Prostate gland (tissue), 2 donors: ENCODE measurements around the gene FEM1A. TPM values are rescaled to one million over a fixed set of nuclear protein-coding genes. Genes with fewer than 3 reads are reported as not detected.
A peak's percentile ranks its signal among the peaks of the same experiment; 100 is the strongest.
"Not testable (repeated sequence)": the region's sequence is repeated elsewhere in the genome, so short reads cannot be mapped to it uniquely, and the experiment has no call there.

Experiments used
- DNase-seq: peaks from one replicate; pipeline ENCODE4 v3.0.0-alpha.2; 2019; ENCODE audit warnings: low spot score
- H3K27ac ChIP-seq, 2 donors: fragments of 200-600 bp; sonication (generic); 2 replicates each; pipeline ENCODE4 v1.5.1; 2017 to 2019
- H3K27me3 ChIP-seq: fragments of 200-600 bp; sonication (generic); replicated peaks from 2 replicates; pipeline ENCODE4 v1.5.1; 2019; ENCODE audit not compliant: insufficient read depth
- H3K36me3 ChIP-seq, 2 donors: fragments of 200-600 bp; sonication (generic); 1 replicate in 1 of 2; 2 replicates in 1 of 2; pipeline versions ENCODE4 v1.5.1 to v1.8.1; 2017 to 2019
- H3K4me1 ChIP-seq: fragments of 200-600 bp; sonication (generic); replicated peaks from 2 replicates; pipeline ENCODE4 v1.5.1; 2019
- H3K4me3 ChIP-seq, 2 donors: fragments of 200-600 bp; sonication (generic); 2 replicates each; pipeline ENCODE4 v1.5.1; 2017 to 2019
- H3K9me3 ChIP-seq: fragments of 200-600 bp; sonication (generic); 2 replicates; pipeline ENCODE4 v1.5.1; 2017
- CTCF ChIP-seq, 4 experiments: fragments of 200-600 bp in 2 of 4; fragments of 450-650 bp in 2 of 4; sonication (generic) in 2 of 4; IDR thresholded peaks; 1 replicate in 3 of 4; 2 replicates in 1 of 4; pipeline ENCODE4 v1.5.1; 2016 to 2019; ENCODE audit warnings: antibody characterized with exemption in 4 of 4, mild to moderate bottlenecking in 2 of 4, moderate library complexity in 2 of 4
- POLR2A ChIP-seq: fragments of 450-650 bp; IDR thresholded peaks from one replicate; pipeline ENCODE4 v1.6.1; 2016; ENCODE audit warnings: antibody characterized with exemption, mild to moderate bottlenecking
- POLR2AphosphoS5 ChIP-seq: sonication (generic); formaldehyde crosslinking; IDR thresholded peaks from one replicate; pipeline ENCODE4 v1.6.1; 2017; ENCODE audit warnings: antibody characterized with exemption
- WGBS: methylation state at CpG from one replicate; pipeline ENCODE4 v1.1.5; 2018; 5-methylcytosine and 5-hydroxymethylcytosine counted together
- intact Hi-C: fragments of 100-400 bp; cut with DNase I; formaldehyde crosslinking; loops from one replicate; pipeline ENCODE4 v1.14.2; 2022
- total RNA-seq, 2 donors: library from RNA; depleted of rRNA; stranded (reverse); fragments of >200 nt; gene quantifications; one replicate each; pipeline ENCODE4 v1.1.0, GENCODE V29; 2016

The FEM1A gene
- total RNA-seq, 2 donors from 2014 or later: 20.7 to 30.4 TPM

GRCh38 chr19:4802711-4803110 lies 11.2 kb downstream of the FEM1A start:
- TF ChIP-seq POLR2AphosphoS5: no peak
- TF ChIP-seq POLR2A: no peak
- TF ChIP-seq CTCF (IDR thresholded peaks at IDR 0.05): no peak
- 71% methylated on average over 7 of the region's 7 CpGs for WGBS
- Histone ChIP-seq H3K9me3 (no peaks in the 10 kb centered on the region), H3K4me1 (no peaks in the 10 kb centered on the region), H3K4me3 (no peak overlapping the region), H3K36me3 (no peaks in the 10 kb centered on the region), H3K27me3 (no peaks in the 10 kb centered on the region), H3K27ac (no peak overlapping the region)
- intact Hi-C loops: no loop called here
- DNase-seq: no peak

- Histone ChIP-seq H3K4me1 (no peaks in the 10 kb centered on the region), H3K36me3 (no peaks in the 10 kb centered on the region), H3K27ac (no peak overlapping the region), H3K4me3 (no peak overlapping the region), H3K9me3 (no peaks in the 10 kb centered on the region), H3K27me3 (no peaks in the 10 kb centered on the region)
- intact Hi-C loops: no loop called here
- DNase-seq: peak; percentile 58
- WGBS: 49% methylated on average over 31 of the region's 33 CpGs
- TF ChIP-seq CTCF (IDR thresholded peaks at IDR 0.05): peak; percentile 28 to 86 (median 74)
- TF ChIP-seq POLR2AphosphoS5: no peak
Measured at GRCh38 chr19:4803736-4804695, 12.5 kb downstream of the FEM1A start.

- H3K27me3 ChIP-seq, intact Hi-C loops, H3K4me3 ChIP-seq, H3K9me3 ChIP-seq, H3K36me3 ChIP-seq, DNase-seq, H3K4me1 ChIP-seq, H3K27ac ChIP-seq: not testable (repeated sequence)
- 97% methylated on average over 6 of the region's 6 CpGs for WGBS
Measured at GRCh38 chr19:4805140-4805539, 13.6 kb downstream of the FEM1A start.

- Histone ChIP-seq H3K4me1 (no peaks in the 10 kb centered on the region), H3K4me3 (no peak overlapping the region), H3K27me3 (no peaks in the 10 kb centered on the region), H3K36me3 (no peaks in the 10 kb centered on the region), H3K9me3 (no peaks in the 10 kb centered on the region), H3K27ac (no peak overlapping the region)
- no peak for DNase-seq
- WGBS: 78% methylated on average over 6 of the region's 6 CpGs
- intact Hi-C loops: no loop called here
- TF ChIP-seq POLR2A (no peak), CTCF (IDR thresholded peaks at IDR 0.05) (no peak), POLR2AphosphoS5 (no peak)
Measured at GRCh38 chr19:4806384-4806783, 14.8 kb downstream of the FEM1A start.

- intact Hi-C loops: no loop called here
- WGBS: 86% methylated on average over 6 of the region's 6 CpGs
- no peaks in the 10 kb centered on the region for H3K27me3 ChIP-seq
- H3K36me3 ChIP-seq: no peaks in the 10 kb centered on the region
- DNase-seq: no peak
- no peak overlapping the region for H3K27ac ChIP-seq
- no peaks in the 10 kb centered on the region for H3K9me3 ChIP-seq
- TF ChIP-seq POLR2A: no peak
- TF ChIP-seq CTCF (IDR thresholded peaks at IDR 0.05): no peak
- no peak for TF ChIP-seq POLR2AphosphoS5
- no peaks in the 10 kb centered on the region for H3K4me1 ChIP-seq
- no peak overlapping the region for H3K4me3 ChIP-seq
Measured at GRCh38 chr19:4807188-4807587, 15.7 kb downstream of the FEM1A start.
